ENCODE results near the gene FBXO38. TPM values are rescaled to one million over a fixed set of nuclear protein-coding genes. Genes with fewer than 3 reads are reported as not detected.

Gene FBXO38
- total and polyA plus RNA-seq, 2 of the 4 experiments (the other 2 are of a cell fraction), result 14.9 to 70.1 TPM

- ATAC-seq (ENCODE audit: low read depth) (no peak), DNase-seq (no peak)
- no CpG with 5 or more reads among the region's 4 CpGs for WGBS, 2 experiments (ENCODE audit: extremely low coverage in 2 of 2, insufficient read length in 1 of 2)
- Histone ChIP-seq H3K18ac (ENCODE audit: low read depth, low read length) (no peak overlapping the region), H3K79me1 (ENCODE audit: low read depth in 1 of 2, low read length in 2 of 2) (peaks cover 16 to 24% of the 10 kb centered on the region in 2 experiments), H3K4me1 (ENCODE audit: control insufficient read depth, insufficient read depth, low read length) (peaks cover 7% of the 10 kb centered on the region), H2AFZ (replicated peaks; ENCODE audit: low read length, poor library complexity) (no peak overlapping the region), H3K27me3 (ENCODE audit: control insufficient read depth, insufficient read depth, low read length) (no peaks in the 10 kb centered on the region), H3K4ac (ENCODE audit: low read depth, low read length) (peak overlapping the region; percentile 92; the same call in 1 of the 2 replicates), H3K27ac (ENCODE audit: insufficient read depth, low read length) (no peak overlapping the region), H2BK15ac (ENCODE audit: low read depth, low read length) (no peak overlapping the region), H4K20me1 (ENCODE audit: insufficient read depth, low read length) (peaks cover under 1% of the 10 kb centered on the region; the same call in 1 of the 2 replicates), H2AK5ac (ENCODE audit: low read depth, low read length) (no peak overlapping the region), H2BK20ac (ENCODE audit: low read depth, low read length) (no peak overlapping the region), H3K4me2 (ENCODE audit: low read depth, low read length) (peak overlapping the region; percentile 62), H2BK120ac (ENCODE audit: low read depth, low read length) (peak overlapping the region; percentile 75; the same call in 1 of the 2 replicates), H3K4me3 (ENCODE audit: insufficient read depth, low read depth, low read length) (peak overlapping the region; percentile 70), H3K14ac (replicated peaks; ENCODE audit: low read depth, low read length) (peak overlapping the region; percentile 86; the same call in 1 of the 2 replicates), H3K36me3 (ENCODE audit: control insufficient read depth, insufficient read depth, low read length) (no peaks in the 10 kb centered on the region), H2BK5ac (ENCODE audit: low read depth, low read length, poor library complexity, severe bottlenecking) (peak overlapping the region; percentile 67), H2AK9ac (replicated peaks; ENCODE audit: low read depth, low read length, poor library complexity) (no peak overlapping the region), H3K9me1 (ENCODE audit: insufficient read depth, low read length) (peaks cover 8% of the 10 kb centered on the region; the same call in 1 of the 2 replicates), H3K9ac (ENCODE audit: low read depth, low read length) (peak overlapping the region; percentile 80; the same call in 1 of the 2 replicates), H3K9me3 (ENCODE audit: control insufficient read depth, insufficient read depth, low read length) (no peaks in the 10 kb centered on the region), H4K5ac (ENCODE audit: low read depth, low read length) (peak overlapping the region; percentile 72; the same call in 1 of the 2 replicates), H3K56ac (ENCODE audit: extremely low read depth, insufficient read depth, low read length) (no peak overlapping the region), H4K91ac (ENCODE audit: insufficient read depth, low read depth, low read length) (no peak overlapping the region), H3K23ac (ENCODE audit: low read depth, low read length) (peak overlapping the region; percentile 88), H4K8ac (ENCODE audit: low read depth in 2 of 2, low read length in 2 of 2) (peak overlapping the region; percentile 83 to 91)
- POLR2A ChIA-PET (ENCODE audit: unreplicated experiment), result no interaction called here
- dilution Hi-C loops (cut with HindIII; ENCODE audit: low sequenced_read_pairs, unreplicated experiment) (no loop called here), in situ Hi-C loops (cut with MboI; ENCODE audit: low sequenced_read_pairs) (no loop called here), intact Hi-C loops (cut with micrococcal nuclease) (loop anchor here (5.0 kb wide), 1 partner anchor 349 kb away; no protein-coding TSS in a partner anchor)
- CTCF ChIA-PET, result no interaction called here
- TF ChIP-seq POLR2A (IDR thresholded peaks at IDR 0.05; ENCODE audit: low read depth, low read length) (no peak), MXI1 (IDR thresholded peaks at IDR 0.05; ENCODE audit: borderline replicate concordance, low read depth, low read length) (no peak), MAZ (IDR thresholded peaks at IDR 0.05; ENCODE audit: borderline replicate concordance, low read depth, low read length) (no peak), BHLHE40 (IDR thresholded peaks at IDR 0.05; ENCODE audit: low read depth, low read length) (no peak), RAD21 (IDR thresholded peaks at IDR 0.05; ENCODE audit: low read length) (no peak), CEBPB (IDR thresholded peaks at IDR 0.05; ENCODE audit: low read depth, low read length) (no peak), RCOR1 (IDR thresholded peaks at IDR 0.05; ENCODE audit: insufficient replicate concordance, low read length) (no peak), NFE2L2 (IDR thresholded peaks at IDR 0.05; ENCODE audit: low read depth, low read length) (no peak), USF2 (IDR thresholded peaks at IDR 0.05; ENCODE audit: low read depth, low read length) (no peak), RFX5 (IDR thresholded peaks at IDR 0.05; ENCODE audit: low read depth, low read length) (no peak)
- no TSS peak for BruUV-seq (replicated peaks)
These were observed 797 bp upstream of the FBXO38 start for GRCh38 chr5:148382961-148383360.

All from IMR-90 (cell line).